ENCODE measurements around the gene FCRLB. TPM values are rescaled to one million over a fixed set of nuclear protein-coding genes. Genes with fewer than 3 reads are reported as not detected.

The FCRLB gene
- total and polyA plus RNA-seq, 4 donors: 0.33 to 2.9 (median 0.57) TPM

GRCh38 chr1:161678500-161678899 is 42.8 kb upstream of the FCRLB start:
- TF ChIP-seq RAD21 (IDR thresholded peaks at IDR 0.05) (no peak), YY1 (IDR thresholded peaks at IDR 0.05) (no peak), SP1 (IDR thresholded peaks at IDR 0.05) (no peak), MAX (IDR thresholded peaks at IDR 0.05) (no peak), FOXA1 (IDR thresholded peaks at IDR 0.05) (no peak), FOXA2 (IDR thresholded peaks at IDR 0.05) (no peak), GABPA (IDR thresholded peaks at IDR 0.05 in 1 of 2, conservative IDR thresholded peaks at IDR 0.05 in 1 of 2) (no peak), TAF1 (conservative IDR thresholded peaks at IDR 0.05) (no peak), EGR1 (IDR thresholded peaks at IDR 0.05; ENCODE audit: low read depth in 2 of 2) (no peak), RXRA (IDR thresholded peaks at IDR 0.05) (peak; percentile 14 to 33), NR2F2 (IDR thresholded peaks at IDR 0.05) (peak; percentile 72), ZBTB33 (IDR thresholded peaks at IDR 0.05) (no peak)
- Histone ChIP-seq H3K27me3 (ENCODE audit: control insufficient read depth in 4 of 4, insufficient read depth in 4 of 4, low read length in 3 of 4) (no peaks in the 10 kb centered on the region), H3K9ac (ENCODE audit: low read depth in 1 of 2, low read length in 2 of 2) (no peak overlapping the region), H3K4me3 (ENCODE audit: low read depth in 1 of 3, low read length in 3 of 3) (no peak overlapping the region), H3K9me3 (ENCODE audit: control insufficient read depth in 4 of 4, low read length in 3 of 4) (no peaks in the 10 kb centered on the region), H3K36me3 (ENCODE audit: control insufficient read depth in 4 of 4, insufficient read depth in 3 of 4, low read depth in 1 of 4, low read length in 3 of 4) (no peaks in the 10 kb centered on the region), H3K4me1 (ENCODE audit: control insufficient read depth in 4 of 4, insufficient read depth in 4 of 4, low read length in 3 of 4) (peaks cover 4 to 24% (median 19%) of the 10 kb centered on the region in 4 donors), H3K27ac (ENCODE audit: low read depth in 1 of 2, low read length in 2 of 2) (no peak overlapping the region)
- WGBS: 70% methylated on average over 3 of the region's 3 CpGs
- no peak for DNase-seq (ENCODE audit: low spot score)

- Histone ChIP-seq H3K36me3 (ENCODE audit: control insufficient read depth in 4 of 4, insufficient read depth in 3 of 4, low read depth in 1 of 4, low read length in 3 of 4) (no peaks in the 10 kb centered on the region), H3K27me3 (ENCODE audit: control insufficient read depth in 4 of 4, insufficient read depth in 4 of 4, low read length in 3 of 4) (no peaks in the 10 kb centered on the region), H3K9ac (ENCODE audit: low read depth in 1 of 2, low read length in 2 of 2) (no peak overlapping the region), H3K4me1 (ENCODE audit: control insufficient read depth in 4 of 4, insufficient read depth in 4 of 4, low read length in 3 of 4) (peaks cover 3 to 18% (median 12%) of the 10 kb centered on the region in 4 donors), H3K9me3 (ENCODE audit: control insufficient read depth in 4 of 4, low read length in 3 of 4) (no peaks in the 10 kb centered on the region), H3K27ac (ENCODE audit: low read depth in 1 of 2, low read length in 2 of 2) (no peak overlapping the region), H3K4me3 (ENCODE audit: low read depth in 1 of 3, low read length in 3 of 3) (no peak overlapping the region)
- TF ChIP-seq REST (IDR thresholded peaks at IDR 0.05) (no peak), HNF4G (IDR thresholded peaks at IDR 0.05) (no peak)
- no peak for DNase-seq (ENCODE audit: low spot score)
- 77% methylated on average over 3 of the region's 3 CpGs for WGBS
Observed at GRCh38 chr1:161681879-161682278, 39.5 kb upstream of the FCRLB start.

- no peaks in the 10 kb centered on the region for H3K27me3 ChIP-seq (ENCODE audit: control insufficient read depth in 4 of 4, insufficient read depth in 4 of 4, low read length in 3 of 4)
- no peaks in the 10 kb centered on the region for H3K9me3 ChIP-seq (ENCODE audit: control insufficient read depth in 4 of 4, low read length in 3 of 4)
- peaks cover 0 to 1% (median 0%) of the 10 kb centered on the region in 4 donors for H3K4me1 ChIP-seq (ENCODE audit: control insufficient read depth in 4 of 4, insufficient read depth in 4 of 4, low read length in 3 of 4)
- no peaks in the 10 kb centered on the region for H3K36me3 ChIP-seq (ENCODE audit: control insufficient read depth in 4 of 4, insufficient read depth in 3 of 4, low read depth in 1 of 4, low read length in 3 of 4)
- no peak overlapping the region for H3K4me3 ChIP-seq (ENCODE audit: low read depth in 1 of 3, low read length in 3 of 3)
- no peak overlapping the region for H3K27ac ChIP-seq (ENCODE audit: low read depth in 1 of 2, low read length in 2 of 2)
- TF ChIP-seq SP1 (IDR thresholded peaks at IDR 0.05) (no peak), FOXA1 (IDR thresholded peaks at IDR 0.05) (no peak), RXRA (IDR thresholded peaks at IDR 0.05) (no peak), MAX (IDR thresholded peaks at IDR 0.05) (no peak), REST (IDR thresholded peaks at IDR 0.05) (no peak), ATF3 (IDR thresholded peaks at IDR 0.05) (no peak), FOXA2 (IDR thresholded peaks at IDR 0.05) (no peak), EGR1 (IDR thresholded peaks at IDR 0.05; ENCODE audit: low read depth in 2 of 2) (no peak), JUND (IDR thresholded peaks at IDR 0.05) (no peak)
- no peak overlapping the region for H3K9ac ChIP-seq (ENCODE audit: low read depth in 1 of 2, low read length in 2 of 2)
- WGBS: 70% methylated on average over 3 of the region's 3 CpGs
- no peak for DNase-seq (ENCODE audit: low spot score)
Observed at GRCh38 chr1:161688946-161689345, 32.4 kb upstream of the FCRLB start.
